Adrenal gland (tissue), 12 donors: Measurements from ENCODE around the gene MTARC2. TPM values are rescaled to one million over a fixed set of nuclear protein-coding genes. Genes with fewer than 3 reads are reported as not detected.

Source experiments
- DNase-seq, 7 donors: peaks; one replicate each; pipeline ENCODE4 v3.0.0-alpha.2; 2019 to 2020
- H3K27ac ChIP-seq, 5 donors: fragments of 200-600 bp; sonication (generic) in 4 of 5; 1 replicate in 3 of 5; 2 replicates in 2 of 5; pipeline versions ENCODE4 v1.5.1 to v1.8.0; 2016 to 2020; ENCODE audit warnings: mild to moderate bottlenecking in 1 of 5
- H3K27me3 ChIP-seq: fragments of 200-600 bp; 2 replicates; pipeline ENCODE4 v1.8.0; 2021
- H3K36me3 ChIP-seq, 2 donors: fragments of 200-600 bp; replicated peaks in 1 of 2; 1 replicate in 1 of 2; 2 replicates in 1 of 2; pipeline versions ENCODE4 v1.5.1 to v1.8.0; 2018 to 2022
- H3K4me1 ChIP-seq, 2 donors: fragments of 200-600 bp; replicated peaks in 1 of 2; 1 replicate in 1 of 2; 2 replicates in 1 of 2; pipeline versions ENCODE4 v1.5.1 to v1.8.0; 2018 to 2021
- H3K4me3 ChIP-seq, 4 donors: fragments of 200-600 bp; sonication (generic) in 3 of 4; one replicate each; pipeline ENCODE4 v1.5.1; 2016 to 2018
- H3K9me3 ChIP-seq, 3 donors: fragments of 200-600 bp; sonication (generic) in 1 of 3; replicated peaks in 1 of 3; 1 replicate in 2 of 3; 2 replicates in 1 of 3; pipeline versions ENCODE4 v1.5.1 to v1.8.0; 2016 to 2021
- POLR2A ChIP-seq, 2 donors: fragments of 450-650 bp; IDR thresholded peaks; one replicate each; pipeline ENCODE4 v1.6.1; 2017; ENCODE audit warnings: antibody characterized with exemption in 2 of 2, mild to moderate bottlenecking in 2 of 2, moderate library complexity in 1 of 2
- WGBS, 4 donors: extraction: QIAGEN DNeasy Blood & Tissue Kit in 2 of 4; methylation state at CpG; one replicate each; pipeline versions ENCODE4 v1.1.5 to v1.1.7; 2013 to 2017; 5-methylcytosine and 5-hydroxymethylcytosine counted together
- intact Hi-C, 2 donors: fragments of 100-400 bp; cut with DNase I; formaldehyde crosslinking; loops; one replicate each; pipeline versions ENCODE4 v1.14.1 to v1.15.0; 2022 to 2023
- polyA plus RNA-seq, 3 donors: library from polyadenylated mRNA; stranded (reverse); fragments of 200-250 nt in 2 of 3; fragments of 350-450 nt in 1 of 3; fragmentation: Illumina TruSeq in 1 of 3; extraction: RNeasy Lipid Tissue Mini Kit (QIAGEN cat#74804) in 1 of 3; gene quantifications; one replicate each; pipeline ENCODE4 v1.2.3, GENCODE V29; 2013 to 2014
- total RNA-seq, 9 donors: library from RNA; depleted of rRNA in 4 of 9; stranded (reverse); fragments of >200 nt in 4 of 9; fragments of 120-200 nt in 1 of 9; fragmentation: NEBNext Ultra II Directional in 1 of 9; extraction: Animal tissue kit (Norgen Biotek cat#: 25700) in 1 of 9; gene quantifications; one replicate each; pipeline versions ENCODE4 v1.1.0 to v1.2.4, GENCODE V29; 2013 to 2023
- TF ChIP-seq, protein P1 (sequence below), 6 experiments: fragments of 450-650 bp in 4 of 6; fragments of 200-600 bp in 2 of 6; sonication (generic) in 1 of 6; IDR thresholded peaks; 1 replicate in 5 of 6; 2 replicates in 1 of 6; pipeline versions ENCODE4 v1.5.1 to v1.8.0; 2016 to 2021; ENCODE audit warnings: antibody characterized with exemption in 6 of 6, mild to moderate bottlenecking in 2 of 6, moderate library complexity in 1 of 6
- donor health status: healthy with polysubstance abuse.
- donor health status: Bipolar disorder and iron deficiency.
- donor health status: DM: yes; HTN: yes; CAD: no.
- donor health status: DM: no; HTN: no; CAD: no.
- donor health status: DM: no; HTN: no; CAD: no.
- donor health status: DM: yes; HTN: yes; CAD: no.

MTARC2 gene
- total and polyA plus RNA-seq, 12 donors = 13.7 to 48.6 (median 29.8) TPM

GRCh38 chr1:220751111-220751510 is 3.0 kb downstream of the MTARC2 start:
- no peaks in the 10 kb centered on the region for H3K9me3 ChIP-seq
- H3K27ac ChIP-seq = no peak overlapping the region
- H3K4me1 ChIP-seq = peaks cover 10 to 37% of the 10 kb centered on the region in 2 donors
- DNase-seq = no peak
- H3K36me3 ChIP-seq = peaks cover 0 to 15% of the 10 kb centered on the region in 2 donors
- 20 to 50% (median 39%) methylated on average over 2 of the region's 2 CpGs for WGBS, 4 donors
- no peak overlapping the region for H3K4me3 ChIP-seq
- TF ChIP-seq POLR2A (IDR thresholded peaks at IDR 0.05) = no peak
- TF ChIP-seq, protein P1, sequence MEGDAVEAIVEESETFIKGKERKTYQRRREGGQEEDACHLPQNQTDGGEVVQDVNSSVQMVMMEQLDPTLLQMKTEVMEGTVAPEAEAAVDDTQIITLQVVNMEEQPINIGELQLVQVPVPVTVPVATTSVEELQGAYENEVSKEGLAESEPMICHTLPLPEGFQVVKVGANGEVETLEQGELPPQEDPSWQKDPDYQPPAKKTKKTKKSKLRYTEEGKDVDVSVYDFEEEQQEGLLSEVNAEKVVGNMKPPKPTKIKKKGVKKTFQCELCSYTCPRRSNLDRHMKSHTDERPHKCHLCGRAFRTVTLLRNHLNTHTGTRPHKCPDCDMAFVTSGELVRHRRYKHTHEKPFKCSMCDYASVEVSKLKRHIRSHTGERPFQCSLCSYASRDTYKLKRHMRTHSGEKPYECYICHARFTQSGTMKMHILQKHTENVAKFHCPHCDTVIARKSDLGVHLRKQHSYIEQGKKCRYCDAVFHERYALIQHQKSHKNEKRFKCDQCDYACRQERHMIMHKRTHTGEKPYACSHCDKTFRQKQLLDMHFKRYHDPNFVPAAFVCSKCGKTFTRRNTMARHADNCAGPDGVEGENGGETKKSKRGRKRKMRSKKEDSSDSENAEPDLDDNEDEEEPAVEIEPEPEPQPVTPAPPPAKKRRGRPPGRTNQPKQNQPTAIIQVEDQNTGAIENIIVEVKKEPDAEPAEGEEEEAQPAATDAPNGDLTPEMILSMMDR (IDR thresholded peaks at IDR 0.05) = no peak
- intact Hi-C loops = no loop called here
- H3K27me3 ChIP-seq = no peaks in the 10 kb centered on the region

- WGBS, 4 donors = 77 to 96% (median 91%) methylated on average over 6 of the region's 6 CpGs
- peaks cover 10 to 27% of the 10 kb centered on the region in 2 donors for H3K4me1 ChIP-seq
- H3K27me3 ChIP-seq = no peaks in the 10 kb centered on the region
- peaks cover 0 to 25% of the 10 kb centered on the region in 2 donors for H3K36me3 ChIP-seq
- DNase-seq = no peak
- H3K27ac ChIP-seq = no peak overlapping the region
- no peak overlapping the region for H3K4me3 ChIP-seq
- TF ChIP-seq, protein P1 (IDR thresholded peaks at IDR 0.05) = no peak
- intact Hi-C loops = no loop called here
- H3K9me3 ChIP-seq = no peaks in the 10 kb centered on the region
These were observed 6.2 kb downstream of the MTARC2 start for GRCh38 chr1:220754212-220754917.

GRCh38 chr1:220754918-220755295 is 6.8 kb downstream of the MTARC2 start:
- intact Hi-C loops = no loop called here
- peaks cover 10 to 21% of the 10 kb centered on the region in 2 donors for H3K4me1 ChIP-seq
- H3K9me3 ChIP-seq = no peaks in the 10 kb centered on the region
- peaks cover 0 to 25% of the 10 kb centered on the region in 2 donors for H3K36me3 ChIP-seq
- WGBS, 4 donors = 88 to 100% (median 96%) methylated on average over 4 of the region's 4 CpGs
- no peak for TF ChIP-seq POLR2A (IDR thresholded peaks at IDR 0.05)
- TF ChIP-seq, protein P1 (IDR thresholded peaks at IDR 0.05) = no peak
- no peak overlapping the region for H3K27ac ChIP-seq
- no peaks in the 10 kb centered on the region for H3K27me3 ChIP-seq
- DNase-seq = no peak
- H3K4me3 ChIP-seq = no peak overlapping the region

DNA sequence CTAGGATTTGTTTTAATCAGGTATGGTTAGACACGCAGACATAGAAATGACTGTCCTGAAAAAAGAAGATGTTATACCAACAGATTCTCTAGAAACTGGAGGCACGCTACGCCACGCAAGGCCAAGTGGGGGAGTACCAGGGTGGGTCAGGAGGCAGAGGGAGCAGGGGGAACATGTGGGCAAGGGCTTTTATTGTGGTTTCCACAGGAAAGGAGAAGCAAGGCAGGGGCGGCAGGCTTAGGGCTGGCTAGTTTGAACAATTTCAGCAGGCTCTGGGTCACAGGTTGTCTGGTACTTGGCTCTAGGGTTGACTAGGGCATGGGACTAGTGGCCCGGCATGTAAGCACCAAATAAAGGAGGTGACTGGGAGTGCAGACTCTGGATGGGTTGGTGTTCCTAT is 7.2 kb downstream of the MTARC2 start:
- H3K36me3 ChIP-seq = peaks cover 0 to 25% of the 10 kb centered on the region in 2 donors
- H3K27me3 ChIP-seq = no peaks in the 10 kb centered on the region
- no peak for DNase-seq
- WGBS, 4 donors = 81 to 94% (median 88%) methylated on average over 6 of the region's 6 CpGs
- no peaks in the 10 kb centered on the region for H3K9me3 ChIP-seq
- TF ChIP-seq, protein P1 (IDR thresholded peaks at IDR 0.05) = no peak
- no peak for TF ChIP-seq POLR2A (IDR thresholded peaks at IDR 0.05)
- H3K27ac ChIP-seq = no peak overlapping the region
- H3K4me1 ChIP-seq = peaks cover 10 to 17% of the 10 kb centered on the region in 2 donors
- no peak overlapping the region for H3K4me3 ChIP-seq
- intact Hi-C loops = no loop called here
